Forelimb muscle (tissue), 1 donor: ENCODE results near the gene SCAF4. TPM values are rescaled to one million over a fixed set of nuclear protein-coding genes. Genes with fewer than 3 reads are reported as not detected.
"Not testable (repeated sequence)": the region's sequence is repeated elsewhere in the genome, so short reads cannot be mapped to it uniquely, and the experiment has no call there.

Experiments
- DNase-seq: peaks from one replicate; pipeline ENCODE4 v3.0.0-alpha.2; 2013; ENCODE audit warnings: low read depth
- polyA plus RNA-seq: library from polyadenylated mRNA; unstranded; fragments of 120-200 nt; gene quantifications from one replicate; pipeline ENCODE4 v1.2.1, GENCODE V29; 2013; ENCODE audit not compliant: insufficient read length

SCAF4 gene
- polyA plus RNA-seq, 1 donor, result 20.8 TPM

DNA sequence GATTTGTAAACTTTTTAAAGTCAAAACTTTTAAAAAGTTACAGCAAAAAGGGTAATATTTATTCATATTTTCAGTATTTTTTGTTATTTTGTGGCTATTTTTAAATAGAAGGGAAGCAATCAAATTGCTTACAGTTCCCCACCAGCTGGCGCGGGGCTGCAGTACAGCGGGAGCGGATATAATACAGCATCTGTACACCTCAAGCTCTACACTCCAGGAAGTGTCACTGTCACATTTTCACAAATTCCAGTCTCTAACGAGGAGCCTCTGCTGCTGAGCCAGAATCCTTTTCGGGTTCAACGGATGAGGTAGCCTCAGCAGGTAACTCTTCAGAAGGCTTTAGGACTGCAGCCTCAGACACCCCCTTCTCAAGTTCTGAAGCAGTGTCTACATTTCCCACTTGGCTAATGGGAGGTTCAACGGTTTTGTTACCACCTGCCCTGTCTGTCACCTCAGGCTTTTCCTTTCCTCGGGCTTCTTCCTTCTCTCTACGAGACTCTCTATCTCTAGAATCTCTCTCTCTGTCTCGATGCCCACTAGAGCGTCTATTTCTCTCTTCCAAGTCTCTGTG lies 60.7 kb downstream of the SCAF4 start:
- no peak for DNase-seq

DNA sequence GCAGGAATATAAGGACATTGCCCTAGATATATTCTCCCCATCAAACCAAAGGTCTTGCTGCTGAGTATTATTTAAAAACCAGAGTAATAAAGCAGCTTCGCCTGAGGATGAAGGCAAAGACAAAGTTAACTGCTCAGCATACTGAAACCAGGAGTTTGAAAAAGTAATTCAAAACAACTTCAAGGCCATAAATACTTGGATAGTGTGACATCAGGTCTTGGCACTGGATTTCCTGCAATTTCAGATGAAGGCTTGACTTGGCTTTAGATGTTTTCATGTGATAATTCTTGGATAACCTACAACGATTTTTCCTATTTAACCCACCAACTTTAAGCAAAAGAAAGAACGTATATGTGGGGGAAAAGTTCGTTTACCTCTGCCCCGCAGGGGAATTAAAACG lies 61.8 kb downstream of the SCAF4 start:
- DNase-seq, result no peak

- DNase-seq, result no peak
Observed at GRCh38 chr21:31668651-31669491, 63.0 kb downstream of the SCAF4 start.

DNA sequence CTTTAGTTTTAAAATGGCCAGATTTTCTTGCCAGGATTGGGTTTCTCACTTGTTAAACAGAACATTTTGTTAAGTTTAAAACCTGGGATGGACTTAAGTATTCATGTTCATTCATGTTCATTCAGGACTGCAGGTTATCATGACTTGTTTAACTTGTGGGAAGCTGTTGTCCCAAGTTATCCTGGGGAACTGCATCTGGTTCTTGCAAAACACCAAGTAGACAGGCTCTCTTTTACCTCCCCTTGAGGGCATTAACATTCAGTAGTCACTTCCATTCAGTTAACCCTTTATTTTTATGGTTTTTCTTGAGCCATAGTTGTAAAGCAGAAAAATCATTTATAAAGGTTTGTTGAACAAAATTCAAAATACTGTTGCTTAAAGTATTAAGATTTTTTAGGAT lies 64.3 kb downstream of the SCAF4 start:
- no peak for DNase-seq

DNA sequence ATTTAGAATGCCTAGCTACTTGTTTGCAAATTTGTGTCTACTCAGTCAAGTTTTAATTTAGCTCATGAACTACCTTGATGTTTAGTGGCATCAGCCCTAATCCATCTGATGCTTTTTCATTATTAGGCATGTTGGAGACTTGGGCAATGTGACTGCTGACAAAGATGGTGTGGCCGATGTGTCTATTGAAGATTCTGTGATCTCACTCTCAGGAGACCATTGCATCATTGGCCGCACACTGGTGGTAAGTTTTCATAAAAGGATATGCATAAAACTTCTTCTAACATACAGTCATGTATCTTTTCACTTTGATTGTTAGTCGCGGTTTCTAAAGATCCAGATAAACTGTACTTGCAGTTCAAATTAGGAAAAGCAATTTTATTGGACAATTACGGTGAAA lies 64.8 kb downstream of the SCAF4 start:
- no peak for DNase-seq

DNA sequence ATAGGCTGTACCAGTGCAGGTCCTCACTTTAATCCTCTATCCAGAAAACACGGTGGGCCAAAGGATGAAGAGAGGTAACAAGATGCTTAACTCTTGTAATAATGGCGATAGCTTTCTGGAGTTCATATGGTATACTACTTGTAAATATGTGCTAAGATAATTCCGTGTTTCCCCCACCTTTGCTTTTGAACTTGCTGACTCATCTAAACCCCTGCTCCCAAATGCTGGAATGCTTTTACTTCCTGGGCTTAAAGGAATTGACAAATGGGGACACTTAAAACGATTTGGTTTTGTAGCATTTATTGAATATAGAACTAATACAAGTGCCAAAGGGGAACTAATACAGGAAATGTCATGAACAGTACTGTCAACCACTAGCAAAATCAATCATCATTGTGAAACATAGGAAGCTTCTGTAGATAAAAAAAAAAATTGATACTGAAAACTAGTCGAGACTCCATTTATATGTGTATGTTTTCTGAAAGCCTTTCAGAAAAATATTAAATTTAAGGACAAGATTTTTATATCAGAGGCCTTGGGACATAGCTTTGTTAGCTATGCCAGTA lies 65.4 kb downstream of the SCAF4 start:
- DNase-seq, result no peak

- not testable (repeated sequence) for DNase-seq
Observed at GRCh38 chr21:31665869-31666268, 66.0 kb downstream of the SCAF4 start.

DNA sequence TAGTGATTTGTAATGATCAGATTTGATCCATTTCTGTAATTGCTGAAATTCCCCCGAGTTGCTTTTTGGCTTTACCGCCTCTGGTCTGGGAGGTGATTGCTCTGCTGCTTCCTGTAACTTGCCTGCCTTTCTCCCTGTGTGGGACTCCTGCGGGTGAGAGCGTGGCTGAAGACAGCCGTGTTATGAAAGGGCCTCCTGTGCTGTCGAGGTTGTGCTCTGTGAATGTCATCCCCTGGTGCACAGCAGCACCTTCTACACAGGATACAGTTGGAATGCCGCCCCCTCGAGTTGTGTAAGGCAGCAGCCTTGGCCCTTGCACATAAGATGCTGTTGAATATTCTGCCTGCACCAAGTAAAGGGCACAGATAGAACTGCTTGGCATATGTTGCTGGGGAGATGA lies 66.5 kb downstream of the SCAF4 start:
- no peak for DNase-seq

DNA sequence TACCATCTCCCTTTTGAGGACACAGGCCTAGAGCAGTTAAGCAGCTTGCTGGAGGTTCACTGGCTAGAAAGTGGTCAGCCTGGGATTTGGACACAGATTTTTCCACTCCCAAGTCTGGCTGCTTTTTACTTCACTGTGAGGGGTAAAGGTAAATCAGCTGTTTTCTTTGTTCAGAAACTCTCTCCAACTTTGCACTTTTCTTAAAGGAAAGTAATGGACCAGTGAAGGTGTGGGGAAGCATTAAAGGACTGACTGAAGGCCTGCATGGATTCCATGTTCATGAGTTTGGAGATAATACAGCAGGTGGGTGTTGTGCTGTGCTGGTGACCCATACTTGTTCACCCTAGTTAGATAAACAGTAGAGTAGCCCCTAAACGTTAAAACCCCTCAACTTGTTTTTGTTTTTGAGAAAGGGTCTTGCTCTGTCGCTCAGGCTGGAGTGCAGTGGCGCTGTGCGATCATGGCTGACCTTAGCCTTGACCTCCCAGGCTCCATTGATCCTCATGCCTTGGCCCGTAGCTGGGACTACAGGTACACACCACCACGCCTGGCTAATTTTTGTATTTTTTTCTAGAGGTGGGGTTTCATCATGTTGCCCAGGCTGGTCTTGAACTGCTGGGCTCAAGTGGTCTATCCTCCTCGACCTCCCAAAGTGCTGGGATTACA lies 68.2 kb downstream of the SCAF4 start:
- DNase-seq, result no peak

- no peak for DNase-seq
Observed at GRCh38 chr21:31660591-31660990, 71.3 kb downstream of the SCAF4 start.

GRCh38 chr21:31660259-31660565 lies 71.7 kb downstream of the SCAF4 start:
- DNase-seq, result no peak

DNA sequence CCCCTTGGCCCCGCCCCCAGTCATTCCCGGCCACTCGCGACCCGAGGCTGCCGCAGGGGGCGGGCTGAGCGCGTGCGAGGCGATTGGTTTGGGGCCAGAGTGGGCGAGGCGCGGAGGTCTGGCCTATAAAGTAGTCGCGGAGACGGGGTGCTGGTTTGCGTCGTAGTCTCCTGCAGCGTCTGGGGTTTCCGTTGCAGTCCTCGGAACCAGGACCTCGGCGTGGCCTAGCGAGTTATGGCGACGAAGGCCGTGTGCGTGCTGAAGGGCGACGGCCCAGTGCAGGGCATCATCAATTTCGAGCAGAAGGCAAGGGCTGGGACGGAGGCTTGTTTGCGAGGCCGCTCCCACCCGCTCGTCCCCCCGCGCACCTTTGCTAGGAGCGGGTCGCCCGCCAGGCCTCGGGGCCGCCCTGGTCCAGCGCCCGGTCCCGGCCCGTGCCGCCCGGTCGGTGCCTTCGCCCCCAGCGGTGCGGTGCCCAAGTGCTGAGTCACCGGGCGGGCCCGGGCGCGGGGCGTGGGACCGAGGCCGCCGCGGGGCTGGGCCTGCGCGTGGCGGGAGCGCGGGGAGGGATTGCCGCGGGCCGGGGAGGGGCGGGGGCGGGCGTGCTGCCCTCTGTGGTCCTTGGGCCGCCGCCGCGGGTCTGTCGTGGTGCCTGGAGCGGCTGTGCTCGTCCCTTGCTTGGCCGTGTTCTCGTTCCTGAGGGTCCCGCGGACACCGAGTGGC lies 72.2 kb downstream of the SCAF4 start, which contains the start of gene SOD1:
Gene SOD1 (plus strand): TSS at position 158 of the 723 bp plus-strand sequence. CDS start 77 bp downstream, at position 235.
- peak; percentile 80 for DNase-seq

DNA sequence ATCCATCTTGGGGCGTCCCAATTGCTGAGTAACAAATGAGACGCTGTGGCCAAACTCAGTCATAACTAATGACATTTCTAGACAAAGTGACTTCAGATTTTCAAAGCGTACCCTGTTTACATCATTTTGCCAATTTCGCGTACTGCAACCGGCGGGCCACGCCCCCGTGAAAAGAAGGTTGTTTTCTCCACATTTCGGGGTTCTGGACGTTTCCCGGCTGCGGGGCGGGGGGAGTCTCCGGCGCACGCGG lies 72.7 kb downstream of the SCAF4 start:
- DNase-seq, result peak; percentile 24

- DNase-seq, result no peak
Observed at GRCh38 chr21:31658053-31658452, 73.9 kb downstream of the SCAF4 start.

DNA sequence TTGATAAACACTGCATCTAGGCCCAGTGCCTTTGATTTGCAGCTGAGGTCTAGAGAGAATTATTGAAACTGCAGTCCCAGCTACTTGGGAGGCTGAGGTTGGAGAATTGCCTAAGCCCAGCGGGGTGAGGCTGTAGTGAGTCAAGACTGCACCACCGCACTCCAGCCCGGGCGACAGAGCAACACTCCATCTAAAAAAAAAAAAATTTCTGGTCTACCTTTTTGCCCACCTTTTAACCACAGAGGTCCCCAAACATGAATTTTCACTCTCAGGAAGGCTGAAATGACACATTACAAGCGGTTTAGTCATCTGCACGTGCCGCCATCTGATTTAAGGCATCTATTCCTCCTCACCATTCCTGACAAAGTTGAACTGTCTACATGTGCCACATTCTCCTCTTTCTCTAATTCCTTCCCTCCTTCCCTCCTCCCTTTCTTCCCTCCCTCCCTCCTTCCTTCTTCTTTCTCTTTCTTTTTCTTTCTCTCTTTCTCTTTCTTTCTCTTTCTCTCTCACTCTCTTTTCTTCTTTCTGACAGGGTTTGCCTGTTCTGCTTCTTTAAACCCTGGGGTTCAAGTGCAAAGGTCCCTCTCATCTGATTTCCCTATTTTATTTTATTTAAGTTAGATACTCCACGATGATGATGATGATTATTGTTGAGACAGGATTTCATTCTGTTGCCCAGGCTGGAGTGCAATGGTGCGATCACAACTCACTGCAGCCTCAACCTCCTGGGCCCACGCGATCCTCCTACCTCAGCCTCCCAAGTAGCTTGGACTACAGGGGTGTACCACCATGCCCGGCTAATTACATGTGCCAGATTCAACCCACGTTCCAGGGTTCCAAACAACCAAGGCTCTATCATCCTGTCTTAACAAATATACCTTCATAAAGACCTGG lies 75.5 kb downstream of the SCAF4 start:
- DNase-seq, result no peak

GRCh38 chr21:31654821-31655580 lies 76.9 kb downstream of the SCAF4 start:
- not testable (repeated sequence) for DNase-seq

GRCh38 chr21:31654340-31654739 lies 77.6 kb downstream of the SCAF4 start:
- DNase-seq, result no peak

DNA sequence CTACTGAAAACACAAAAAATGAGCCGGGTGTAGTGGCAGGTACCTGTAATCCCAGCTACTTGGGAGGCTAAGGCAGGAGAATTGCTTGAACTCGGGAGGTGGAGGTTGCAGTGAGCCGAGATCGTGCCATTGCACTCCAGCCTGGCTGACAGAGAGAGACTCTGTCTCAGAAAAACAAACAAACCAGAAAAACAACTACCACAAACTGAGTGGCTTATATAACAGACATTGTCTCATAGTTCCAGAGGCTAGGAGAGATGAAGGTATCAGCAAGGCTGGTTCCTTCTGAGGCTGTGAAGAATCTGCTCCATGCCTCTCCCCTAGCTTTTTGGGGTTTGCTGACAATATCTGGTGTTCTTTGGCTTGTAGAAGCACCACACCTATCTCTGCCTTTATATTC lies 80.4 kb downstream of the SCAF4 start:
- not testable (repeated sequence) for DNase-seq

GRCh38 chr21:31650930-31651329 lies 81.0 kb downstream of the SCAF4 start:
- no peak for DNase-seq

- DNase-seq, result no peak
Observed at GRCh38 chr21:31647650-31648049, 84.3 kb downstream of the SCAF4 start.
